ENCODE measurements around the gene CASZ1. TPM values are rescaled to one million over a fixed set of nuclear protein-coding genes. Genes with fewer than 3 reads are reported as not detected.

The CASZ1 gene
- total RNA-seq, 6 donors from 2014 or later = 39.7 to 112 (median 60.8) TPM

DNA sequence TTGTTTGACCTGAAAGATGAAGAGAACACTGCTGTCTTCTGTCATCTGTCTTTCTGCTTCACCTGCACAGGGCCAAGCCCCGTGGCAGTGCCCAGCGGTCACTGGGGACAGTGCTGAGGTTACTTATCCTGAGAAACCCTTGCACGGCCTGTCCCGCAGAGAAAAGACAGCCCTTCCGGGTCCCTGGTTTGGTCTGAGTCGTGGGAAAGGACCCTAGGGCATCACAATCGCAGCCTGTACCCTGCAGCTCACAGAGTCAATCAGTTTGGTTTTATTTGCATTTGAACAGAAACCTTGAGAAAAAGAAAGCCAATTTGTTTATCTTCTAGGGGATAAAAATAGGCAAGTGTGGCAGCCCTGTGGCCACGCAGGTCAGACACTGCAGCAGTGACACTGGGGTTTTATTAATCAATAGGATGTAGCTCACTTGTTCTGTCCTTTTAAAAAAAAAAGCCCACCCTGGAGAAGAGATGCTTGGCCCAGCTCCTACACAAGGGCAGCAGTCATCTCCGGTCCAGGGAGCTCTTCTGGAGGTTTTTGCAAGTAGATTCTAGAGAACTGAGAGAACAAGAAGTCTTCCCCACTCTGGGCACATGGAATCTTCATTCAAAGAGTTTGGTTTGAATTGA is 201.7 kb downstream of the CASZ1 start:
- Histone ChIP-seq H3K36me3 (peaks cover 0 to 3% (median 0%) of the 10 kb centered on the region in 4 donors), H3K27me3 (no peaks in the 10 kb centered on the region), H3K27ac (no peak overlapping the region), H3K9me3 (no peaks in the 10 kb centered on the region), H3K4me3 (no peak overlapping the region), H3K4me1 (peaks cover 3 to 33% (median 11%) of the 10 kb centered on the region in 4 donors)
- TF ChIP-seq POLR2A (IDR thresholded peaks at IDR 0.05) (no peak), EP300 (IDR thresholded peaks at IDR 0.05) (no peak), CTCF (IDR thresholded peaks at IDR 0.05) (no peak), POLR2AphosphoS5 (IDR thresholded peaks at IDR 0.05) (no peak)
- DNase-seq (no peak), ATAC-seq (ENCODE audit: low FRiP score in 2 of 2) (no peak)
- WGBS, 2 donors = 83 to 89% methylated on average over 9 of the region's 9 CpGs

DNA sequence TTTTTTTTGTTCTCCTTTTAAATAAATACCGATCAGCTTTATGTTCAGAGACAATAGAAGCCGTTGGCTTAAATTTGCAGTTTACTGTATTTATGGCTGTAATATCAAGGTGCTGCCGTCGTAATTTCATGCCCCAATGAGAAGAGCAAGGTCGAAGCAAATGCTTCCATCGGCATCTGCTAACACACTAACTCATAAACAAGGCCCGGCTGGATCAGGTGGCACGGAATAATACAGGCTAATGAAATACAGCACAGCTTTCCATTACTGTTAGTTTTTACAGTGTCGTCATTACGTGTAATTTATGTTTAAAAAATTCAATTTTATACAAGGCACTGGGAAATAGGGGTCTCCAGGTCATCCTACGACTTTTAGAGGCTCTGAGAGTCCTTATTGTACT is 202.7 kb downstream of the CASZ1 start:
- Histone ChIP-seq H3K27me3 (no peaks in the 10 kb centered on the region), H3K36me3 (no peaks in the 10 kb centered on the region), H3K27ac (no peak overlapping the region), H3K9me3 (no peaks in the 10 kb centered on the region), H3K4me1 (peaks cover 3 to 33% (median 11%) of the 10 kb centered on the region in 4 donors), H3K4me3 (no peak overlapping the region)
- WGBS, 2 donors = 95 to 97% methylated on average over 11 of the region's 11 CpGs
- ATAC-seq (ENCODE audit: low FRiP score in 2 of 2) (no peak), DNase-seq (no peak)
- TF ChIP-seq POLR2AphosphoS5 (IDR thresholded peaks at IDR 0.05) (no peak), CTCF (IDR thresholded peaks at IDR 0.05) (no peak), POLR2A (IDR thresholded peaks at IDR 0.05) (no peak), EP300 (IDR thresholded peaks at IDR 0.05) (no peak)

- Histone ChIP-seq H3K4me1 (peaks cover 3 to 23% (median 11%) of the 10 kb centered on the region in 4 donors), H3K4me3 (no peak overlapping the region), H3K27ac (no peak overlapping the region), H3K36me3 (no peaks in the 10 kb centered on the region), H3K27me3 (no peaks in the 10 kb centered on the region), H3K9me3 (no peaks in the 10 kb centered on the region)
- TF ChIP-seq POLR2A (IDR thresholded peaks at IDR 0.05) (no peak), CTCF (IDR thresholded peaks at IDR 0.05) (no peak), EP300 (IDR thresholded peaks at IDR 0.05) (no peak)
- DNase-seq = no peak
- 65 to 69% methylated on average over 5 of the region's 5 CpGs for WGBS, 2 donors
- ATAC-seq (ENCODE audit: low FRiP score in 2 of 2) = no peak
Measured at GRCh38 chr1:10592373-10592772, 204.1 kb downstream of the CASZ1 start.

DNA sequence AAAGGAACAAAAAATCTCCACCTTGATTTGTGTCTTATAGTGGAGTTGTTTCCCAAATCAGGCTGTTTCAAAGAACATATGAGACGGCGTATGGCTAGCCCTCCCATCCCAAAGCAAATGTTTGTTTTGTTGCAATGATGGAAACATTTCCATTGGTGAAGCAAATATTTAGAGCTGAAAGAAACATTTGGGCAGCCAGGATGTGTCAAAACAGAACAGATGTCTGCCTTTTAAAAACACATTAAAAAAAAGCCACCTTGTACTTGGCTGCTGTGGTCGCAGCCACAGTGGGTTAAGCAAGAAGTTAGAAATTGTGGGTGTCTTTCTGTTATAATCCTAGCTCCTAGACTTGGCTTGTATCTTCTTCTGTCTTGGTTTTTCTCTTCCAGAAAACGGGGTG is 205.4 kb downstream of the CASZ1 start:
- H3K27ac ChIP-seq = no peak overlapping the region
- WGBS, 2 donors = 40 to 41% methylated on average over 4 of the region's 4 CpGs
- H3K4me3 ChIP-seq = no peak overlapping the region
- H3K4me1 ChIP-seq = peaks cover 3 to 18% (median 10%) of the 10 kb centered on the region in 4 donors
- TF ChIP-seq POLR2AphosphoS5 (IDR thresholded peaks at IDR 0.05) (no peak), EP300 (IDR thresholded peaks at IDR 0.05) (no peak), CTCF (IDR thresholded peaks at IDR 0.05) (no peak), POLR2A (IDR thresholded peaks at IDR 0.05) (no peak)
- no peaks in the 10 kb centered on the region for H3K27me3 ChIP-seq
- H3K9me3 ChIP-seq = no peaks in the 10 kb centered on the region
- no peaks in the 10 kb centered on the region for H3K36me3 ChIP-seq
- DNase-seq = no peak
- ATAC-seq (ENCODE audit: low FRiP score in 2 of 2) = no peak

DNA sequence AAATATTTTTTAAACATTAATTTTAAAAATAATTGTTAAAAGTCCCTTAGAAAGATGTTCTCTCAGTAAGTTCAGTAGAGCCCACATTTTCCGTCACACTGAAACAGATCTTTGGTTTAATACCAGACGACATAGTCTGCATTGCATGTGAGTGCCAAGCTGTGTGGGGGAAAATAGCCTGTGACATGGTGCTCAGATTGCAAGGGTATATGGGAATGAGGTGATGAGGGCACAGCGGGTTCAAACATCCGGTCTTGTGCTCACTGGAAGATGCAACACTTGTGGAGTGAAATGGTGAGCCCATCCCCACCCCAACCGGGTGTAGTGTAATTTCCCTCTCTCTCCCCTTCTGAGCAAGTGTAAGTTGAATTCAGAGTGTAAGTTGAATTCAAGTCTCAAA is 207.4 kb downstream of the CASZ1 start:
- 90 to 95% methylated on average over 5 of the region's 5 CpGs for WGBS, 2 donors
- H3K27me3 ChIP-seq = no peaks in the 10 kb centered on the region
- ATAC-seq (ENCODE audit: low FRiP score in 2 of 2) (no peak), DNase-seq (no peak)
- H3K4me1 ChIP-seq = peaks cover 0 to 12% (median 10%) of the 10 kb centered on the region in 4 donors
- H3K36me3 ChIP-seq = no peaks in the 10 kb centered on the region
- H3K27ac ChIP-seq = no peak overlapping the region
- H3K9me3 ChIP-seq = no peaks in the 10 kb centered on the region
- TF ChIP-seq POLR2A (IDR thresholded peaks at IDR 0.05) (no peak), EP300 (IDR thresholded peaks at IDR 0.05) (no peak), POLR2AphosphoS5 (IDR thresholded peaks at IDR 0.05) (no peak), CTCF (IDR thresholded peaks at IDR 0.05) (no peak)
- no peak overlapping the region for H3K4me3 ChIP-seq
